GM12891 (cell line): Measurements from ENCODE around the gene PTPN12.
A peak's percentile ranks its signal among the peaks of the same experiment; 100 is the strongest.

Experiments
- DNase-seq: peaks from one replicate; pipeline ENCODE4 v3.0.0; 2011; ENCODE audit warnings: low spot score; ENCODE audit not compliant: insufficient read length
- FAIRE-seq: peaks from 2 replicates; lab custom pipeline; 2011; peaks lifted over from hg19 to GRCh38; lab: Jason Lieb, UNC
- PAX5 ChIP-seq: IDR thresholded peaks from 2 replicates; pipeline ENCODE4 v1.6.1; 2011; ENCODE audit warnings: low read length, moderate library complexity, mild to moderate bottlenecking; ENCODE audit not compliant: insufficient read depth, severe bottlenecking
- POLR2A ChIP-seq: IDR thresholded peaks from 2 replicates; pipeline ENCODE4 v1.6.1; 2011; ENCODE audit warnings: low read depth, low read length, control low read depth
- POLR2AphosphoS5 ChIP-seq: IDR thresholded peaks from 2 replicates; pipeline ENCODE4 v1.6.1; 2011; ENCODE audit warnings: low read depth, low read length, control low read depth
- POU2F2 ChIP-seq: IDR thresholded peaks from 2 replicates; pipeline ENCODE4 v1.6.1; 2011; ENCODE audit warnings: low read depth, mild to moderate bottlenecking, control low read depth, low read length, moderate library complexity
- SPI1 ChIP-seq: IDR thresholded peaks from 2 replicates; pipeline ENCODE4 v1.6.1; 2011; ENCODE audit warnings: low read depth, low read length, control low read depth
- TAF1 ChIP-seq: IDR thresholded peaks from 2 replicates; pipeline ENCODE4 v1.6.1; 2011; ENCODE audit warnings: low read depth, low read length, control low read depth

Gene PTPN12

GRCh38 chr7:77657427-77658224 lies 120.5 kb downstream of the PTPN12 start:
- TF ChIP-seq TAF1 (no peak), POU2F2 (no peak), PAX5 (no peak), POLR2A (no peak), SPI1 (peak; percentile 38; the same call in 1 of the 2 replicates)
- FAIRE-seq (peak; percentile 62), DNase-seq (peak; percentile 15)

- FAIRE-seq (no peak), DNase-seq (no peak)
- TF ChIP-seq TAF1 = no peak
- no peak for TF ChIP-seq SPI1
Observed at GRCh38 chr7:77658928-77659327, 121.8 kb downstream of the PTPN12 start.

GRCh38 chr7:77661816-77662215 lies 124.7 kb downstream of the PTPN12 start:
- DNase-seq (no peak), FAIRE-seq (no peak)
- no peak for TF ChIP-seq POLR2AphosphoS5
- TF ChIP-seq TAF1 = no peak
- no peak for TF ChIP-seq SPI1
- TF ChIP-seq PAX5 = no peak
- no peak for TF ChIP-seq POU2F2

- no peak for FAIRE-seq
- no peak for DNase-seq
- no peak for TF ChIP-seq TAF1
- no peak for TF ChIP-seq SPI1
- TF ChIP-seq POU2F2 = no peak
- TF ChIP-seq POLR2AphosphoS5 = no peak
- TF ChIP-seq PAX5 = no peak
- TF ChIP-seq POLR2A = no peak
Observed at GRCh38 chr7:77662869-77663268, 125.8 kb downstream of the PTPN12 start.

GRCh38 chr7:77664715-77665114 lies 127.6 kb downstream of the PTPN12 start:
- no peak for TF ChIP-seq POU2F2
- TF ChIP-seq POLR2AphosphoS5 = no peak
- TF ChIP-seq SPI1 = no peak
- TF ChIP-seq TAF1 = no peak
- no peak for TF ChIP-seq PAX5
- FAIRE-seq (no peak), DNase-seq (no peak)

- TF ChIP-seq POLR2A (no peak), POLR2AphosphoS5 (no peak), SPI1 (no peak), TAF1 (no peak), PAX5 (no peak)
- FAIRE-seq (no peak), DNase-seq (no peak)
Observed at GRCh38 chr7:77665161-77665560, 128.1 kb downstream of the PTPN12 start.

GRCh38 chr7:77667459-77668086 lies 130.5 kb downstream of the PTPN12 start:
- DNase-seq = no peak
- no peak for TF ChIP-seq POU2F2
- TF ChIP-seq TAF1 = no peak
- no peak for TF ChIP-seq POLR2A
- no peak for TF ChIP-seq POLR2AphosphoS5
- no peak for TF ChIP-seq SPI1
- no peak for TF ChIP-seq PAX5
- FAIRE-seq = no peak

GRCh38 chr7:77674878-77675277 lies 137.8 kb downstream of the PTPN12 start:
- TF ChIP-seq POU2F2 (no peak), SPI1 (no peak), PAX5 (no peak), TAF1 (no peak), POLR2A (no peak), POLR2AphosphoS5 (no peak)
- peak; percentile 80 for FAIRE-seq
- DNase-seq = no peak

- no peak for DNase-seq
- TF ChIP-seq POLR2AphosphoS5 = no peak
- no peak for FAIRE-seq
Observed at GRCh38 chr7:77679608-77680007, 142.5 kb downstream of the PTPN12 start.

- TF ChIP-seq TAF1 (no peak), PAX5 (no peak), POLR2A (no peak), SPI1 (no peak), POLR2AphosphoS5 (no peak), POU2F2 (no peak)
- FAIRE-seq (no peak), DNase-seq (no peak)
Observed at GRCh38 chr7:77680266-77680665, 143.2 kb downstream of the PTPN12 start.
